Ascending aorta (tissue), 2 donors: ENCODE measurements around the gene SND1. TPM values are rescaled to one million over a fixed set of nuclear protein-coding genes. Genes with fewer than 3 reads are reported as not detected.

Experiments
- DNase-seq, 2 donors: peaks; one replicate each; pipeline ENCODE4 v3.0.0-alpha.2; 2019; ENCODE audit warnings: low spot score in 2 of 2
- H3K27ac ChIP-seq, 2 donors: fragments of 200-600 bp; sonication (generic); one replicate each; pipeline ENCODE4 v1.5.1; 2016 to 2017; ENCODE audit warnings: mild to moderate bottlenecking in 1 of 2
- H3K27me3 ChIP-seq: fragments of 200-600 bp; sonication (generic); one replicate; pipeline ENCODE4 v1.5.1; 2017
- H3K36me3 ChIP-seq, 2 donors: fragments of 200-600 bp; sonication (generic); one replicate each; pipeline ENCODE4 v1.5.1; 2016
- H3K4me1 ChIP-seq, 2 donors: fragments of 200-600 bp; sonication (generic); one replicate each; pipeline ENCODE4 v1.5.1; 2016 to 2017; ENCODE audit warnings: mild to moderate bottlenecking in 1 of 2
- H3K4me3 ChIP-seq, 2 donors: fragments of 200-600 bp; sonication (generic); one replicate each; pipeline ENCODE4 v1.5.1; 2016 to 2017; ENCODE audit warnings: mild to moderate bottlenecking in 1 of 2
- H3K9me3 ChIP-seq, 2 donors: fragments of 200-600 bp; sonication (generic); one replicate each; pipeline ENCODE4 v1.5.1; 2016
- intact Hi-C: fragments of 100-400 bp; cut with DNase I; formaldehyde crosslinking; loops from one replicate; pipeline ENCODE4 v1.15.1; 2023
- total RNA-seq: library from RNA; depleted of rRNA; stranded (reverse); fragments of >200 nt; gene quantifications from one replicate; pipeline ENCODE4 v1.1.0, GENCODE V29; 2016
- TF ChIP-seq, protein P1 (sequence below), 3 experiments: fragments of 200-600 bp in 2 of 3; fragments of 450-650 bp in 1 of 3; sonication (generic) in 2 of 3; IDR thresholded peaks; one replicate each; pipeline ENCODE4 v1.5.1; 2016 to 2019; ENCODE audit warnings: antibody characterized with exemption in 3 of 3, mild to moderate bottlenecking in 1 of 3, moderate library complexity in 1 of 3

The SND1 gene
- total RNA-seq, 1 donor from 2014 or later: 93.8 TPM

DNA sequence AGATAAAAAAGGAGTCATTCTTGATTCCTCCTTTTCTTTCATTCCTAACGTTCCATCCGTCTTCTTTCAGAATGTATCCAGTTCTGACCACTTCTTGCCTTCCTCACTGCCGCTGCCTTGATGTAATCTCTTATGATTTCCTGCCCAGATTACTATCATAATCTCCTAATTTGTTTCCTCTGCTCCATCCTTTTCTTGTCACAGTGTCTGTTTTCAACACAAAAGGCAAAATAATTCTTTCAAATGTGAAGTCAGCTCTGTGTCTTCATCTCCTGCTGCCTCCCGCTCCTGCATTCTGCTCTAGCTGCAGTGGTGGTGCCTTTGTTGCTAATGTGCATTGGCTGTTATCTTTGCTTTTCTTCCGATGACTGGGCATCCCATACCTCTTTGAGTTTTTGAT is 150.9 kb downstream of the SND1 start:
- TF ChIP-seq, protein P1, sequence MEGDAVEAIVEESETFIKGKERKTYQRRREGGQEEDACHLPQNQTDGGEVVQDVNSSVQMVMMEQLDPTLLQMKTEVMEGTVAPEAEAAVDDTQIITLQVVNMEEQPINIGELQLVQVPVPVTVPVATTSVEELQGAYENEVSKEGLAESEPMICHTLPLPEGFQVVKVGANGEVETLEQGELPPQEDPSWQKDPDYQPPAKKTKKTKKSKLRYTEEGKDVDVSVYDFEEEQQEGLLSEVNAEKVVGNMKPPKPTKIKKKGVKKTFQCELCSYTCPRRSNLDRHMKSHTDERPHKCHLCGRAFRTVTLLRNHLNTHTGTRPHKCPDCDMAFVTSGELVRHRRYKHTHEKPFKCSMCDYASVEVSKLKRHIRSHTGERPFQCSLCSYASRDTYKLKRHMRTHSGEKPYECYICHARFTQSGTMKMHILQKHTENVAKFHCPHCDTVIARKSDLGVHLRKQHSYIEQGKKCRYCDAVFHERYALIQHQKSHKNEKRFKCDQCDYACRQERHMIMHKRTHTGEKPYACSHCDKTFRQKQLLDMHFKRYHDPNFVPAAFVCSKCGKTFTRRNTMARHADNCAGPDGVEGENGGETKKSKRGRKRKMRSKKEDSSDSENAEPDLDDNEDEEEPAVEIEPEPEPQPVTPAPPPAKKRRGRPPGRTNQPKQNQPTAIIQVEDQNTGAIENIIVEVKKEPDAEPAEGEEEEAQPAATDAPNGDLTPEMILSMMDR (IDR thresholded peaks at IDR 0.05): no peak
- intact Hi-C loops: no loop called here
- H3K4me1 ChIP-seq: no peaks in the 10 kb centered on the region

DNA sequence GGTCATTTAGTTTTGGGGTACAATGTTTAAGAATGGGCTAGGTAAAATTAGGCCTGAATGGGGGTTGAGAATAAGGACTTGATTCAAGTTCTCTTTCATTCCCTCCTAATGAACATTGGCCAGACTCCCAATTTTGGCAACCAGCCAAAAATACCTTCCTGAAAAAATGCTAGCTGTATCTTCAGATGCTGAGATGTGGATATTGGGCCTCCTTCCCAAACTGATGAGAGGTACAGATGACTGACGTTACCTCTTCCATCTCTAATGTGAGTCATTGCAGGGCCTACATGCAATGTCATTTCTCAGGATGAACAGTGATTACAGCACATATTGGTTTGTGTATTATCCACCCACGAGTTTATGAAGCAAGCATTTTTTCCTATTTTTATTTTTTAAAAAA is 151.6 kb downstream of the SND1 start:
- TF ChIP-seq, protein P1 (IDR thresholded peaks at IDR 0.05): no peak
- Histone ChIP-seq H3K27me3 (no peaks in the 10 kb centered on the region), H3K9me3 (no peaks in the 10 kb centered on the region), H3K4me3 (no peak overlapping the region), H3K36me3 (peaks cover 0 to 12% of the 10 kb centered on the region in 2 donors), H3K4me1 (no peaks in the 10 kb centered on the region), H3K27ac (no peak overlapping the region)
- no peak for DNase-seq
- intact Hi-C loops: no loop called here

More for the DNA sequence above, 150.9 kb downstream of the SND1 start:
- Histone ChIP-seq H3K36me3 (peaks cover 0 to 4% of the 10 kb centered on the region in 2 donors), H3K27me3 (no peaks in the 10 kb centered on the region), H3K9me3 (no peaks in the 10 kb centered on the region), H3K4me3 (no peak overlapping the region), H3K27ac (no peak overlapping the region)
- DNase-seq: no peak

DNA sequence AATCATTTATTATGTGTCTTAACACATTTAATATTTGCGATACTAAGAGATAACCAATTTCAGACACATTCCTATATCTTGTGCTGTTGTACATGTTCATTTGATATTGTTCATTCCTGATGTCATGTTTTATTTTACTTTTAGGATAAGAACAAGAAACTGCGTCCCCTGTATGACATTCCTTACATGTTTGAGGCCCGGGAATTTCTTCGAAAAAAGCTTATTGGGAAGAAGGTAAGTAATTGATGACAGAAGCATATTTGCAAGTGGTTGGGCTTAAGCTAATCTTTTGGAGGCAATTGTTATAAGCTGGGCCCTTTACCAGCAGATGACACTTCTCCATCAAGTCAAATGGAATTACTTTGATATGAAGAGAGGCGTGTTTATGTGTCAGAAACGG is 155.3 kb downstream of the SND1 start:
- Histone ChIP-seq H3K4me3 (no peak overlapping the region), H3K36me3 (peaks cover 0 to 13% of the 10 kb centered on the region in 2 donors), H3K9me3 (no peaks in the 10 kb centered on the region), H3K27ac (no peak overlapping the region), H3K27me3 (no peaks in the 10 kb centered on the region), H3K4me1 (no peaks in the 10 kb centered on the region)
- intact Hi-C loops: no loop called here
- DNase-seq: no peak
- TF ChIP-seq, protein P1 (IDR thresholded peaks at IDR 0.05): no peak

DNA sequence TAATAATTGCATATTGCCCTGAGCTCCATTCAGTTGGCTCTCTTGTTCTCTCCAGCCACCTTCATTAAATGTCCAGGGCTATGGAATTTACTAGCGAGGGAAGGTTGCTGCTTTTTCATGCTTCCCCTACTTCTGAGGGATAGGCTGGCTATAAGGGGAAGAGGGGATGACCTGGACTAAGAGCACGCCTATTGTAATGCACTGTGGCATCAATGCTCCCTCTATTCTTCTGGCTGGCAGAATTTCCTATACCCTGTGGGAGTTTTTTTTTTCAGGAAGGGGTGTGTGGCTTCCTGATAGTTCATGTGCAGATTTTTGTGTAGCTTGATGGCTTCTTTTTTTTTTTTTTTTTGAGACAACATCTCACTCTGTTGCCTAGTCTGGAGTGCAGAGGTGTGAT is 155.8 kb downstream of the SND1 start:
- H3K4me3 ChIP-seq: no peak overlapping the region
- no peak overlapping the region for H3K27ac ChIP-seq
- peaks cover 0 to 13% of the 10 kb centered on the region in 2 donors for H3K36me3 ChIP-seq
- no peak for DNase-seq
- TF ChIP-seq, protein P1 (IDR thresholded peaks at IDR 0.05): no peak
- no peaks in the 10 kb centered on the region for H3K4me1 ChIP-seq
- intact Hi-C loops: no loop called here
- H3K27me3 ChIP-seq: no peaks in the 10 kb centered on the region
- H3K9me3 ChIP-seq: no peaks in the 10 kb centered on the region

DNA sequence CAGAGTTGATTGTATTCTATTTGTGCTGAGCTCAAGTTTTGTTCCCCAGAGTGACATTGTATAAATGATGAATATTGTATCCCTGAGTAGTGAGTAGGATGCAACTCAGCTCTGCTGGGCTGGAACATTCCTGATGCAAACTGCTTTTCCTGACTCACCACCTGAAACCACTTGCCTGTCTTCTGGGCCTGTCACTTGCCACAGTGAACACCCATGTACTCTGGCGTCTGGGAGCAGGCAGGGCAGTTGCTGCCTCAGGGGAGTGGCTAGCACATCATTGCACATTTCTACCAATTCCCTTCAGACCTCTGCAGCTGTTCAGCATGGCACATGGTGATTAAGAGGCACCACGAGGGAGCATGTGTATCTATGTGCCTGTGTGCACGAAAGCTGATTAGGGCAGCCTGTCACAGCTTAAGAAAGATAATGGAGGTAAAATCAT is 157.3 kb downstream of the SND1 start:
- Histone ChIP-seq H3K27ac (no peak overlapping the region), H3K4me1 (no peaks in the 10 kb centered on the region), H3K9me3 (no peaks in the 10 kb centered on the region), H3K36me3 (peaks cover 0 to 13% of the 10 kb centered on the region in 2 donors), H3K4me3 (no peak overlapping the region), H3K27me3 (no peaks in the 10 kb centered on the region)
- no peak for DNase-seq
- intact Hi-C loops: no loop called here
- TF ChIP-seq, protein P1 (IDR thresholded peaks at IDR 0.05): no peak

DNA sequence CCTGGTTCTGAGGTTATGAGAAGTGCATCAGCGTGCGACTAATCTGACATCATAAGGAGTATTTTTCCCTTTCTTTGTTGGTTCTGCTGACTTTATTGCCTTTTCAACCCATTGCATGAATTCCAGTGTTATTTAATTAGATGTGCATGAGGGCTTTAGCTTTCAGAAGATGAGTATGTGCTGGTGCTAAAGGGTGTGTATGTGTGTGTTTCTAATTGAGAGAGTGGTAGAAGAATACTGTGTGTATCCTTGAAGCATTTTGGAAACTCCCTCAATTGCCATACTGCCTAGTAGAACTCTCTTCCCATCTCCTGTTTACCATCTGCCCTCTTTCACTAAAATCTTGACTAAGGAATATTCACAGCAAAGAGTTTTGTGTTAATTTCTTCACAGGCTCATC is 158.1 kb downstream of the SND1 start:
- H3K4me1 ChIP-seq: no peaks in the 10 kb centered on the region
- intact Hi-C loops: no loop called here
- H3K27me3 ChIP-seq: no peaks in the 10 kb centered on the region
- no peaks in the 10 kb centered on the region for H3K9me3 ChIP-seq
- no peak overlapping the region for H3K4me3 ChIP-seq
- no peak for DNase-seq
- TF ChIP-seq, protein P1 (IDR thresholded peaks at IDR 0.05): no peak
- peaks cover 0 to 13% of the 10 kb centered on the region in 2 donors for H3K36me3 ChIP-seq
- H3K27ac ChIP-seq: no peak overlapping the region
